Uterus (tissue), 4 donors: ENCODE results near the gene ADAMTS10. TPM values are rescaled to one million over a fixed set of nuclear protein-coding genes. Genes with fewer than 3 reads are reported as not detected.

Experiments used
- DNase-seq, 2 donors: peaks; one replicate each; pipeline ENCODE4 v3.0.0-alpha.2; 2019 to 2020
- H3K27ac ChIP-seq, 2 donors: fragments of 200-600 bp; sonication (generic); 1 replicate in 1 of 2; 2 replicates in 1 of 2; pipeline ENCODE4 v1.5.1; 2016 to 2018
- H3K27me3 ChIP-seq, 2 donors: fragments of 200-600 bp; sonication (generic); one replicate each; pipeline ENCODE4 v1.5.1; 2018 to 2019; ENCODE audit warnings: control low read depth in 1 of 2
- H3K36me3 ChIP-seq, 2 donors: fragments of 200-600 bp; sonication (generic); one replicate each; pipeline ENCODE4 v1.5.1; 2019; ENCODE audit warnings: control low read depth in 1 of 2
- H3K4me1 ChIP-seq, 2 donors: fragments of 200-600 bp; sonication (generic); one replicate each; pipeline ENCODE4 v1.5.1; 2018 to 2019; ENCODE audit warnings: control low read depth in 1 of 2
- H3K4me3 ChIP-seq, 2 donors: fragments of 200-600 bp; sonication (generic); 1 replicate in 1 of 2; 2 replicates in 1 of 2; pipeline ENCODE4 v1.5.1; 2018 to 2019; ENCODE audit warnings: mild to moderate bottlenecking in 1 of 2
- H3K9me3 ChIP-seq, 2 donors: fragments of 200-600 bp; sonication (generic); one replicate each; pipeline ENCODE4 v1.5.1; 2019; ENCODE audit warnings: control low read depth in 1 of 2
- CTCF ChIP-seq, 4 experiments: fragments of 200-600 bp in 2 of 4; fragments of 450-650 bp in 2 of 4; sonication (generic) in 2 of 4; IDR thresholded peaks; one replicate each; pipeline ENCODE4 v1.5.1; 2016 to 2019; ENCODE audit warnings: antibody characterized with exemption in 4 of 4, mild to moderate bottlenecking in 2 of 4, moderate library complexity in 1 of 4
- POLR2A ChIP-seq, 2 donors: fragments of 450-650 bp; IDR thresholded peaks; one replicate each; pipeline ENCODE4 v1.6.1; 2016; ENCODE audit warnings: antibody characterized with exemption in 2 of 2, mild to moderate bottlenecking in 1 of 2, moderate library complexity in 1 of 2
- intact Hi-C: fragments of 100-400 bp; cut with DNase I; formaldehyde crosslinking; loops from one replicate; pipeline ENCODE4 v1.15.1; 2023; ENCODE audit warnings: low total_unique reads
- total RNA-seq, 4 donors: library from RNA; depleted of rRNA in 3 of 4; stranded (reverse); fragments of >200 nt in 3 of 4; gene quantifications; one replicate each; pipeline versions ENCODE4 v1.1.0 to v1.2.4, GENCODE V29; 2014 to 2023
- donor health status: DM: yes; HTN: yes; CAD: no.

Gene ADAMTS10
- total RNA-seq, 4 donors from 2014 or later: 13.2 to 70.4 (median 52.7) TPM

GRCh38 chr19:8641908-8642547 is 31.5 kb upstream of the ADAMTS10 start:
- Histone ChIP-seq H3K36me3 (no peaks in the 10 kb centered on the region), H3K27me3 (no peaks in the 10 kb centered on the region), H3K27ac (no peak overlapping the region), H3K9me3 (no peaks in the 10 kb centered on the region), H3K4me1 (no peaks in the 10 kb centered on the region), H3K4me3 (no peak overlapping the region)
- intact Hi-C loops: no loop called here
- DNase-seq: no peak
- TF ChIP-seq POLR2A (IDR thresholded peaks at IDR 0.05) (no peak), CTCF (IDR thresholded peaks at IDR 0.05) (peak; percentile 46 to 66 (median 56))

GRCh38 chr19:8641221-8641907 is 30.8 kb upstream of the ADAMTS10 start:
- no peaks in the 10 kb centered on the region for H3K9me3 ChIP-seq
- H3K27me3 ChIP-seq: no peaks in the 10 kb centered on the region
- intact Hi-C loops: no loop called here
- no peak overlapping the region for H3K27ac ChIP-seq
- no peaks in the 10 kb centered on the region for H3K4me1 ChIP-seq
- no peak overlapping the region for H3K4me3 ChIP-seq
- no peak for DNase-seq
- TF ChIP-seq POLR2A (IDR thresholded peaks at IDR 0.05): no peak
- no peak for TF ChIP-seq CTCF (IDR thresholded peaks at IDR 0.05)
- no peaks in the 10 kb centered on the region for H3K36me3 ChIP-seq

- H3K27ac ChIP-seq: peak overlapping the region in 1 of 2 donors; percentile 15
- DNase-seq: peak in 1 of 2 donors; percentile 19
- intact Hi-C loops: no loop called here
These were observed 30.0 kb upstream of the ADAMTS10 start for GRCh38 chr19:8640402-8641004.

GRCh38 chr19:8639821-8640401 is 29.4 kb upstream of the ADAMTS10 start:
- H3K4me3 ChIP-seq: no peak overlapping the region
- intact Hi-C loops: no loop called here
- H3K36me3 ChIP-seq: no peaks in the 10 kb centered on the region
- DNase-seq: no peak
- no peaks in the 10 kb centered on the region for H3K27me3 ChIP-seq
- TF ChIP-seq CTCF (IDR thresholded peaks at IDR 0.05) (no peak), POLR2A (IDR thresholded peaks at IDR 0.05) (no peak)
- H3K27ac ChIP-seq: no peak overlapping the region
- H3K9me3 ChIP-seq: no peaks in the 10 kb centered on the region
- no peaks in the 10 kb centered on the region for H3K4me1 ChIP-seq

More at GRCh38 chr19:8640402-8641004, 30.0 kb upstream of the ADAMTS10 start:
- H3K36me3 ChIP-seq: no peaks in the 10 kb centered on the region
- H3K4me1 ChIP-seq: no peaks in the 10 kb centered on the region
- no peaks in the 10 kb centered on the region for H3K9me3 ChIP-seq
- TF ChIP-seq POLR2A (IDR thresholded peaks at IDR 0.05) (no peak), CTCF (IDR thresholded peaks at IDR 0.05) (no peak)
- no peak overlapping the region for H3K4me3 ChIP-seq
- no peaks in the 10 kb centered on the region for H3K27me3 ChIP-seq
